NCI-H1105 treated with DMSO at 0.1 percent for 48 hours (cell line): Measurements from ENCODE around the gene NUP188.
A peak's percentile ranks its signal among the peaks of the same experiment; 100 is the strongest.

ENCODE experiments used
- DNase-seq: peaks from one replicate; lab custom pipeline; 2025; lab: John Stamatoyannopoulos, UW

Gene NUP188, protein sequence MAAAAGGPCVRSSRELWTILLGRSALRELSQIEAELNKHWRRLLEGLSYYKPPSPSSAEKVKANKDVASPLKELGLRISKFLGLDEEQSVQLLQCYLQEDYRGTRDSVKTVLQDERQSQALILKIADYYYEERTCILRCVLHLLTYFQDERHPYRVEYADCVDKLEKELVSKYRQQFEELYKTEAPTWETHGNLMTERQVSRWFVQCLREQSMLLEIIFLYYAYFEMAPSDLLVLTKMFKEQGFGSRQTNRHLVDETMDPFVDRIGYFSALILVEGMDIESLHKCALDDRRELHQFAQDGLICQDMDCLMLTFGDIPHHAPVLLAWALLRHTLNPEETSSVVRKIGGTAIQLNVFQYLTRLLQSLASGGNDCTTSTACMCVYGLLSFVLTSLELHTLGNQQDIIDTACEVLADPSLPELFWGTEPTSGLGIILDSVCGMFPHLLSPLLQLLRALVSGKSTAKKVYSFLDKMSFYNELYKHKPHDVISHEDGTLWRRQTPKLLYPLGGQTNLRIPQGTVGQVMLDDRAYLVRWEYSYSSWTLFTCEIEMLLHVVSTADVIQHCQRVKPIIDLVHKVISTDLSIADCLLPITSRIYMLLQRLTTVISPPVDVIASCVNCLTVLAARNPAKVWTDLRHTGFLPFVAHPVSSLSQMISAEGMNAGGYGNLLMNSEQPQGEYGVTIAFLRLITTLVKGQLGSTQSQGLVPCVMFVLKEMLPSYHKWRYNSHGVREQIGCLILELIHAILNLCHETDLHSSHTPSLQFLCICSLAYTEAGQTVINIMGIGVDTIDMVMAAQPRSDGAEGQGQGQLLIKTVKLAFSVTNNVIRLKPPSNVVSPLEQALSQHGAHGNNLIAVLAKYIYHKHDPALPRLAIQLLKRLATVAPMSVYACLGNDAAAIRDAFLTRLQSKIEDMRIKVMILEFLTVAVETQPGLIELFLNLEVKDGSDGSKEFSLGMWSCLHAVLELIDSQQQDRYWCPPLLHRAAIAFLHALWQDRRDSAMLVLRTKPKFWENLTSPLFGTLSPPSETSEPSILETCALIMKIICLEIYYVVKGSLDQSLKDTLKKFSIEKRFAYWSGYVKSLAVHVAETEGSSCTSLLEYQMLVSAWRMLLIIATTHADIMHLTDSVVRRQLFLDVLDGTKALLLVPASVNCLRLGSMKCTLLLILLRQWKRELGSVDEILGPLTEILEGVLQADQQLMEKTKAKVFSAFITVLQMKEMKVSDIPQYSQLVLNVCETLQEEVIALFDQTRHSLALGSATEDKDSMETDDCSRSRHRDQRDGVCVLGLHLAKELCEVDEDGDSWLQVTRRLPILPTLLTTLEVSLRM (N-terminal part only)

DNA sequence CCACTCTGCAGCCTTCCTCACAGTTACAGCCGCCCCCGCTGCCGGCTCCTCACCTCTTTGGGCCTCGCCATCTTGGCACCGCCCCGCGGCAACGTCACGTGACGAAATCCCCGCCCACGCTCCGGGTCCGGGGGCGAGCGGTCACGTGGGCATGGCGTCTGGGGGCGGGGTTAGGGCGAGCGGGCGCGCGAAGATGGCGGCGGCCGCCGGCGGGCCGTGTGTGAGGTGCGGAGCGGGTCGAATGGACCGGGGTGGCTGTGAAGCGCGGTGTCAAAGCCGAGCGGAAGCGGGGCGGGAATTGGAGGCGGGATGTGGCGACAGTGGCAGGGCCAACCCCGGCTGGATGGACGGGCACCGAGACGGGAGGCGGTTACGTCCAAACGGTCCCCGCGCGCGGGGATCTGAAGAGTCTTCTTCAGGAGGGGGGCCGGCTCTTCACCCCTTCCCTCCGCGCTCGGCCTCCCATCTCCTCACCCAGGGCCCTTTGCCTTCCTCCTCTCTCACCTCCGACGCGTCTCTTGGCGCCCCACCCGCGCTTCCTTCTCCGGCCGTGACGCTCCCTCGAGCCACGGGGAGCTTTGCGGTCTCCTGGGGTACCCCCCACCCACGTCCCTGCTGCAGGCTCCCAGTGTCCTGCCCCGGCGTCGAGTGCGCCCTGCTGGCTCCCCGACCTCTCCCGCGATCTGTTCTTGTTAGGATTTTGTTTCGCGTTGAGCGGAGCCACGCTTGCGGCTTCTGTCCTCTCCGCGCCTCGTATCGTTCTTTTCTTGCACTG lies at the start of gene NUP188, which contains the start of gene DOLK:
Gene NUP188, plus strand, starts transcription at position 173 of the 775 bp plus-strand sequence. Its CDS starts 21 bp downstream, at position 194.
Gene DOLK, minus strand, starts transcription at position 77 of the 775 bp plus-strand sequence. CDS start 300 bp downstream, outside the sequence.
- peak; percentile 81 for DNase-seq

DNA sequence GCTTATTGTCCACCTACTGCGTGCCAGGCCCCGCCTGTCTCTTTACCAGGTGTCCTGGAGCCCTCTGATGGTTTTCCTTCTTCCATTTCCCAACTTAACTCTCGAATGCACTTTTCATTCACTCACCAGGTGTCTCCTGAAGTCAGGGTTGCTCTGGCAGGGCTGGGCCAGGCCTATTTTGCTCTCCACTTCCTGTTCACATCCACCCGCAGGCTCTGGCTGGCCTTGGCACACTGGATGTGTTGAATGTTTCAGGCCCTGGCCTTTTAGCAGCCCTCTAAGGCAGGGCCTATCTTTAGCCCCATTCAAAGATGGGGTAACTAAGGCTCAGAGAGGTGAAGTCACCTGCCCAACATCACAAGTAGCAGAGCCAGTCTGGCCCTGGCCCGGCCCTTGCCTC lies 49.1 kb upstream of the NUP188 start:
- DNase-seq, result no peak

DNA sequence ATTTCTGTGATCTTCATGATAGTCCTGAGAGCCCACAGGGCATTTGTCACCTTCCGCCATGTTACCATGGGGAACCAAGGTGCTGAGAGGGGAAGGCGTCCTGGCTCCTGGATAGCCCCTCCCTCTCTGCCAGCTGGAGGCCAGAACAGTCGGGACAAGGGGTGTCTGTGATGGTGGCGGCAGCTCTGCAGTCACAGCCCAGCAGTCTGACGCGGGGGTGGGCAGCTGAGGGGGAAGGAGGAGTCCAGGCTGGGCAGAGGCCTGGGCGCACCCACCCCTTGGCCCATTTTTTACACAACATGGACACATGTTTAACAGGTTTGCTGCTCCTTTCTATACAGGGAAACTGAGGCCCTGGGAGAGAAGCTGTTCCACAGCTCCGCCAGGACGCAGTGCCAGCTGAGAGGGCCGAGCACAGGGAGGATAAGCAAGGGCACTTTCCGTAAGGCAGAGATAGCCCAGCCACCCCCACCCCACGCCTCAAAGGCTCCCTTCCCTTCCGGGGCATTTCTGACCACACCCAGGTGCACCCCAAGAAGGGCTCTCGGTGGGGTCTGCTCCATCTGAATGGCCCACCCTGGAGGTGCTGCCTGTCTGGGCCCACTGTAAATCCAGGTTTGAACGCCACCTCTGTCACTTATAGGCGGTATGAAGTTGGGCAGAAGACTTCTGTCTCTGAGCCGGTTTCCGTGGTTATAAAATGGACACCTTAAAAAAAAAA lies 48.5 kb upstream of the NUP188 start:
- DNase-seq, result no peak

DNA sequence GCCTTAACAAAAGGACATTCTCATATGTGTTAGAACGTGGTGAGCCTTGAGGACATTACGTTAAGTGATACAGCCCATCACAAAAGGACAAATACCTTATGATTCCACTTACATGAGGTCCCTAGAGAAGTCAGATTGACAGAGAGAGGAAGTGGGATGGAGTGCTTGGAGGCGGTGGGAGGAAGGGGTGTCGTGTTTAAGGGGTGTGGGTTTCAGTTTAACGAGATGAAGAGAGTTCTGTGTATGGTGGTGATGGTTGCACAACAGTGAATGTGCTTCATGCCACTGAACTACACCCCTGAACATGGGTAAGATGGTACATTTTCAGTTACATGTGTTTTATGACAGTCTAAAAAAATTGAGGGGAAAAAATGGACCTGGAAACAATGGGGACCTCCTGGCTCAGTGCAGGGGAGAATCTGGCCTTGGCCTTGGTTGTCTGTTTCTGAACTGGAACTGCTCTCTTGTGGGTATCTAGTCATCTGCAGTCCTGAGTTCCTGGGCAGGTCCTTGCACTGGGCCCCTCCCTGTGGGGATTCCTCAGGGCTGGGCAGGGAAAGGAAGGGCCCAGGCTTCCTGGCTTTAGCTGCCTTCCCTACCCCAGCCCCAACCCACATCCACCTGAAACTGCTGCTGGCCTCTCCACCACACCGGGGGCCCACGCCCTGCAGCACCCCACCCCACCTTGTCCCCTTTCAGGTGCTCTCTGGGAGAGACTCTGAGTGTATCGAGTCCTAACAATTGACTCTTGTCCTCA lies 47.8 kb upstream of the NUP188 start:
- no peak for DNase-seq

DNA sequence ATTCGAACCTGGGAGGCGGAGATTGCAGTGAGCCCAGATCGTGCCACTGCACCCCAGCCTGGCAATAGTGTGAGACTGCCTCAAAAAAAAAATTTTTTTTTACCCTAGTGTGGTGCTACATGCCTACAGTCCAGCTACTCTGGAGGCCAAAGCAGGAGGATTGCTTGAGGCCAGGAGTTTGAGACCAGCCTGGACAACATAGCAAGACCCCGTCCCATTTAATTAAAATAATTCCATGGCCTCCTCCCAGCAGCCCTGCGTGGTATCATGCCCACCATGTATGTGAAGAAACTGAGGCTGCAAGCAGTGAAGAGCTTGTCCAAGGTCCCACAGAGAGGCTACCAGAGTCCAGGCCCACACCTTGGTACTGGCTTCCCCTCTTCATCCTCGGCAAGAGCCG lies 46.1 kb upstream of the NUP188 start:
- no peak for DNase-seq

DNA sequence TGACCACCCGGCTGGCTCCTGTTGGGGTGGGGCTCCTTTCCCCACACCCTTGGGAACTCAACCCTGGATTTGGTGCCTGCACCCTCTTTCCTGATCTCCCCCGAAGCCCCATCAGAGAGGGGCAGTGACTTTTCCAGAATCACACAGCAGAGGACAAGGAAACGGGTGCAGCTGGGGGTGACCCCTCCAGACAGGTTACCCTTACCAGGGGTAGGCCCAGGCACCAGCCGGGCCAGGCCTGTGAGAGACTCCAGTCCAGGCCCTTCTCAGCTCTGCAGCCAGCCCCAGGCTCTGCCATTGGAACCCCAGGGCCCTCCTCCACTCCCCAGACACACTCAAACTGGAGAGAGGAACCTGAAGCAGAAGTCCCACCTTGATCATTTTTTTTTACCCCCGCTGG lies 45.7 kb upstream of the NUP188 start:
- no peak for DNase-seq

DNA sequence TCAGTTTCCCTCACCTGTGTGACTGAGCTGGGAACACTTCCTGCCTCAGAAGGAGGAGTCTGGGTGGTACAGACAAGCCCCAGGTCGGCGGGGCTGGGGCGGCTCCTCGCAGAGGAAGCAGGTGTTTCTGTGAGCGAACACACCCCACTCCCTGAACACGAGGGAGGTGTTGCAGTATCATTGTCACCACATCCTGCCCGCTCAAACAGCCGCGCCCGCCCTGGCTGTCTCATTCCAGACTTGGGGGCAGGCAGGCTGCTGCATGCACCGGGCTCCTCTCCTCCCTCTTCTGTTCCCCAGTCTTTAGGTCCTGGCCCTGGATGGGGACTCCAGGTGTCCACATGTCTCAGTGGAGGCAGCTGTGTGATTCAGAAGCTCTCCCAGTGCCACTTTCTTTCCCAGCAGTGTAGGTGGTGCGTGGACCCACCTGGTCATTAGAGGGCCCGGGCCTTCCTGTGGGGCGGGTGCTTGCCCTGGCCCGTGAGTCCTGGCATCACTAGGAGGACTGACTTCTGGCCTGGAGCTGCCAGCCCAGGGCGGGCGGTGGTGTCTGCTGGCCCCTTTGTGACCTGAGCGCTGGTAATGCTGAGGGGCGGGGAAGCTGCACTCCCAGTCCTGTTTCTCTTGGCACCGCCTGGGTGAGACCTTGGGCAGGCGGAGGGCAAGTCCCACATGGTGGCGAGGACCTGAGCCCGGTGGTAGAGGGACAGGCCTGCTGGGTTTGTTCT lies 45.0 kb upstream of the NUP188 start:
- DNase-seq, result no peak

DNA sequence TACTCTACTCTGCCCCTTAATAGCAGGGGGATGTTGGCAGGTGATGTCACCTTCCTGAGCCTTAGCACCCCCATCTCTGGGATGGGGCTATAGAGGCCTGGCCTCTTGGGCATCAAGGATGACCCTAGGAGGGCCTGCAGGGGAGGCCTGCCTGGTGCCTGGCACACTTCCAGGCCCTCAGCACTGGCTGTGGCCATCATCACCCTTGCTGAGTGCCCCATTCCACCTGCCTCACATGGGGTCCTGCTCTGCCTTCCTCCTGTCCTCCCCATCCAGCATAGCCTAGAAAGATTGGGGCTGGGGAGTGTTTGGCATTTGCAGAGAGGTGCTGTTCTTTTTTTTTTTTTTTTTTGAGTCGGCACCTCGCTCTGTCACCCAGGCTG lies 44.4 kb upstream of the NUP188 start:
- no peak for DNase-seq

DNA sequence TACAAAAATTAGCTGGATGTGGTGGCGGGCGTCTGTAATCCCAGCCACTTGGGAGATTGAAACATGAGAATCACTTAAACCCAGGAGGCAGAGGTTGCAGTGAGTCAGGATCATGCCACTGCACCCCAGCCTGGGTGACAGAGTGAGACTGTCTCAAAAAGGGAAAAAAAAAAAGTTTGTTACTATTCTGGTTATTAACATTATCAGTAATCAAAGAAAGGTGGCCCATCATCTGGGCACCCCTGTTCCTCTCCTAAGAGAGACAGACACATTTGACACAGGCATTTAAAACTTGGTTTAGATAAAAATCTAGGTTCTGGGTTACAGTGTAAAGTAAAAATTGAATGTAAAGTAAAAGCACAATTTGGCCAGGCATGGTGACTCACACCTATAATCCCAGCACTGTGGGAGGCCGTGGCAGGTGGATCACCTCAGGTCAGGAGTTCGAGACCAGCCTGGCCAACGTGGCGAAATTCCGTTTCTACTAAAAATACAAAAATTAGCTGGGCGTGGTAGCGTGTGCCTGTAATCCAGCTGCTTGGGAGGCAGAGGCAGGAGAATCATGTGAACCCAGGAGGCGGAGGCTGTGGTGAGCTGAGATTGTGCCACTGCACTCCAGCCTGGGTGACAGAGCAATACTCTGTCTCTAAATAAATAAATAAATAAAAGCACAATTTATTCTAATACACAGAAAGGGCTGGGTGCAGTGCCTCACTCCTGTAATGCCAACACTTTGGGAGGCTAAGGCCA lies 43.5 kb upstream of the NUP188 start:
- DNase-seq, result no peak

DNA sequence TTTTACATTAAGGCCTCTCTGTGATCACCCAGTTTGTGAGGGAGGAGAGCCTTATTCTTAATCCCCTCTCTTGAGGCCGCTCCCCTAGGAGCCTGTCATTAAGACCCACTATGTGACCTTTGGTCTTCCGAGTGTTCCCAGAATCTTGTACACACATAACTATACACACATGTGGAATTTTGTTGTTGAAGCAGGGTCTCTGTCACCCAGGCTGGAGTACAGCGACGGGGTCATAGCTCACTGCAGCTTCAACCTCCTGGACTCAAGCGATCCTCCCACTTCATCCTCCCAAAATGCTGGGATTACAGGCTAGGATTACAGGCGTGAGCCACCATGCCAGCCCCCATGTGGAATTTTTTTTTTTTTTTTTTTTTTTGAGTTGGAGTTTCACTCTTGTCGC lies 41.5 kb upstream of the NUP188 start:
- no peak for DNase-seq

DNA sequence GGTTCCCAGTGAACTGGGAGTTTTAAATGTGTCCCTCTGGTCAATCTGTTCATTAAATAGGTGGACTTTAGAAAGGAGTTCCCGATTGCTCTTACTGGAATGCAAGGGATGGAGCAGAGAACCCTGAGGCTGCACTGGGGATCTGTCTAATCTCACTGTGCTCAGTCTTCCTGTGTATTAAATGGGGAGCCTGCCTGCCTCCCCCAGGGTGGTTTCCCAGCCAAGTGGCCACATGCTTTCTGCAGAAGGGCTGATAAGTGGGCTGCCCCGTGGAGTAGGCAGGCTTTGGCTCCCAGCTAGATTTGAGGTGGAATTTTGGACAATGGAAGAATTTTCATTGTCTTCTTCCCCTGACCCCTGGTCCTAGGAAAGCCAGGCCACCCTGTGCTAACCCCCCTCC lies 40.8 kb upstream of the NUP188 start:
- no peak for DNase-seq

DNA sequence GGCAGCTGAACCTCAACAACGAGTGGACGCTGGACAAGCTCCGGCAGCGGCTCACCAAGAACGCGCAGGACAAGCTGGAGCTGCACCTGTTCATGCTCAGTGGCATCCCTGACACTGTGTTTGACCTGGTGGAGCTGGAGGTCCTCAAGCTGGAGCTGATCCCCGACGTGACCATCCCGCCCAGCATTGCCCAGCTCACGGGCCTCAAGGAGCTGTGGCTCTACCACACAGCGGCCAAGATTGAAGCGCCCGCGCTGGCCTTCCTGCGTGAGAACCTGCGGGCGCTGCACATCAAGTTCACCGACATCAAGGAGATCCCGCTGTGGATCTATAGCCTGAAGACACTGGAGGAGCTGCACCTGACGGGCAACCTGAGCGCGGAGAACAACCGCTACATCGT lies 39.1 kb upstream of the NUP188 start:
- no peak for DNase-seq

DNA sequence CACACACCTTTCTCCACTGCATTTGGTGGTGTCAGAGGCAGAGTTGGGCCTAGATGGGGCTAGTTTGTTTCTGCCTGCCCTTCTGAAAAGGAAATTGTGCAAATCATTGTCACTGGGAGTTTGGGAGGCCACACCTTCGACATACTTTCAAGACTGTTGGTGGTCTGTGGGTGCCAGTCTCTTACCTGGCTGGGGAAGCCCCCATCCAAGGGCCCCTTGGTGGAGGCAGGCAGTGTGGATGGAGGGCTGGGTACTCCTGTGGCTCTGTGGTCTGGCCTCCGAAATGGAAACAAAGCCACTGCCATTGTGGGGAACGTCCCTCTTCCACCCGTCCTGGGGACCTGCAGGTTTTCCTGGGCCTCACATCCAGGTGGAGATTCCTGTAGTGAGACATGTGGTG lies 37.6 kb upstream of the NUP188 start:
- no peak for DNase-seq

DNA sequence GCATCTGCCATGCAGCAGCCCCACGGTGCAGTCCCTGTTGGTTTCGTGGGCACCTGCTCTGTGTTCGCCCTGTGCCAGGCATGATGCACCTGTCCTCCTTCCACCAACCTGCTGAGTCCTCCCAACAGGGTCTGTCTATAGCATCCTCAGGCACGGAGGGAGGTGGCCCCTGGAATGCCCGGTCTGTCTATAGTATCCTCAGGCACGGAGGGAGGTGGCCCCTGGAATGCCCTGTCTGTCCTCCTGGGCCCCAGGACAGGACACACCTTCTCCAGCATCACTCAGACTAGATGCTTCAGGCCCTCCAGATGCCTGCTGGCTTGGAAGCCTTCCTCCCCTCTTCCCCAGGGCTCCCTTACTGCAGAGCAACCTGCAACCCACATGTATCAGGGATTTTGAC lies 36.6 kb upstream of the NUP188 start:
- no peak for DNase-seq

DNA sequence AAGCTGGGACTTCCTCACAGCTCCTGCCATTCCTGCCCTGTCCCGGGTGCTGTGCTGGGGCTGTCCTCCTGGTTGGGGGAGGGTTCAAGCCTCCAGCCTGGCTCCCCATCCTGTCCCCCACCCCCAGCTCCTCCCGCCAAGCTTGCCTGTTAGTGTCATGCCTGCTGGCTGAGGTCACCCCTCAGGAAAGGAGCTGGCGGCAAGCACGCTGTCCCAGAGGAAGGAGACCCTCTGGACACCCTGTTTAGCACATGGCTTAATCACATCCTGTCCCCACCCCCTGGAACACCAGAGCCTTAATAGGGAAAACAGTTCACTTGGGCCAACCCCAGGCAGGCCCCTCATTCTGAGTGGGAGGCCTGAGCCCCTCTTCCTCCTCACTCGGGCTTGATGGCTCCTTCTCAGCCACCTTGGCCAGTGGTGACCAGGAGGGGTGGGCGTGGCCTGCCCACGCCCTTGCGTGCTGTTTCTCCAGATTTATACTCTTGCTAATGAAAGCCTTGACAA lies 35.9 kb upstream of the NUP188 start:
- DNase-seq, result no peak

DNA sequence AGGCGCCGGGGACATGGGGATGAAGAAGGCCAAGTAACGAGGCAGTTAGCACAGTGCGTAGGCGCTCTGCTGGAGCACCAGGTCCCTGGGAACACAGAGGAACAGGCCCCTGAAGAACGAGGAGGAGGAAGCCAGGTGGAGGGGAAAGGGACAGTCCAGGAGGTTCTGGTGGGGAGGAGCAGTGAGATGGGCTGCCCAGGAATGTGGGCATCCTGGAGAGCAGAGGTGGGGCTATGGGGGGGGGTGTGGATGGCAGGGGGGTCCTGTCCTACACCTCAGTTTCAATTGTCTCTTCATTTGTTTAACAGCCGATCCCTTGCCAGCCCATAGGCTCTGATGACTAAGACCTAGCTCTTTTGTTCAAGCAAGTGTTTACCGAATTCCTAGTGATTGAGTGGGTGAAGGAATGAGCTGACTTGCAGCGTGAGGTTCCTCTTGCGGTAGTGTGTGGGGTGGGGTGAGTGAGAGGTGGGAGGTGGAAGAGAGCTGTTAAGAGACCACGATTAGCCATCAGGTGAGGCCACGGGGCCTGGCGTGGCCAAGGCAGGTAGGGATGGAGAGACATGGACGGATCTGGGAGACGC lies 35.1 kb upstream of the NUP188 start:
- no peak for DNase-seq

DNA sequence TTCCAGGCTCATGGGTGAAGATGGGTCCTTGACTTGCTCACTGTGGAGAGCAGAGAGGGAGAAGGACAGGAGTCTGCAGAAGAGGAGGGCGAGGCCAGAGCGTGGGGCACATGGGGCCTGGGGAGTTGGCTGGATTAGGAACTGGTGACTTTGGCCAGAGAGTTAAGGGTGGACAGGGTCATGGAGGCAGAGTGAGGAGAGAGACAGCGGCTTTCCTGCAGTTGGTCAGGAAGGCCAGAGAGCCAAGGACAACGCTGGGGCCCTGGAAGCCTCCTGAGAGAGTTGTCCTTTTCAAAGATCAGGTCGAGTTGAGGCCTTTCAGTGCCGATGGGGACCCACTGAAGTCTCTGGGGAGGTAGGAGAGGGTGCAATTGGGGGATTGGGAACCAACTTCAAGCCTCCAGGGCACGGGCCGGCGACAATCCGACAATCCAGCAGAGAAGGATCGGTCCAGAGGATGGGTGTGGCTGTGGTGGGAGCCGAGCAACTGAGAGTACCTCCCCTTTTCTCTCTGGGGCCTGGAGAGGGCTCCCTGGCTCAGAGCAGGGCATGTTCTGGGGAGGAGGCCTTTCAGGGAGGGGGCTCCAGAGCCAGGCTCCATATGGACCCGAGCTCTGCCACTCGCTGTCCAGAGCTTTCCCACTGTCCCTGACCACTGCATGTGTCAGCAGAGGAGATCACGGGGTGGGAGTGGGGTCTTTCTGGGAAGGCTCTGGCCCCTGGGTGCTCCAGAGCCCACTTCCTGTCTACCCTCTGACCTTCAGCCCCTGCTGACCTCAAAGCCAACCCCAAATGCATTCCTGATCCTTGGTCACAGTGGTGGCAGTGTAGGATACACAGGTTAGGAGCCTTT lies 34.2 kb upstream of the NUP188 start:
- no peak for DNase-seq
